ENCODE measurements around the gene ZNF593. TPM values are rescaled to one million over a fixed set of nuclear protein-coding genes. Genes with fewer than 3 reads are reported as not detected.

Gene ZNF593
- total and polyA plus RNA-seq, 2 of the 13 experiments (the other 11 are each of a cell fraction or from before 2014, with no cell fraction given), result 37.3 to 55.8 TPM

DNA sequence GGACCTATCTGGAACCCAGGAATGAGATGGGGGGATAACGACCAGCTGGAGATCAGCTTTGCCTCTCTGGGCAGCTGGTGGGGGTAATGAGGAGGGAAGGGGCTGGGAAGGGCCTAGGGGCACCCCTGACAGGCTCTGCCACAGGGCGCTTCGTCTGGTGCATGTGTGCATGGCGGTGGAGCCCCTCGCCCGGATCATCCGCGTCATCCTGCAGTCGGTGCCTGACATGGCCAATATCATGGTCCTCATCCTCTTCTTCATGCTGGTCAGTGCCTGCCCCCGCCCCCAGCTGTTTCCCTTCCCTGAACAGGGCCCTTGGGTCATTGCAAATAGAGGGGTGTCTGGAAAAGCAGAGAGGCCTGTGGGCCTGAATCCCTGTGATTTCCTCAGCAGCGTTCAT lies 28.1 kb downstream of the ZNF593 start:
- intact Hi-C loops (cut with micrococcal nuclease; ENCODE audit: unreplicated experiment) (no loop called here), in situ Hi-C loops (cut with HindIII; ENCODE audit: extremely low pct_ligation_motif_present, low pct_unique_long_range_greater_than_20kb) (no loop called here)
- H3K79me2 ChIP-seq (ENCODE audit: insufficient read depth, low read length), result no peaks in the 10 kb centered on the region
- WGBS (ENCODE audit: low lambda C conversion rate), result 39% methylated on average over 7 of the region's 11 CpGs
- ChIA-PET CTCF (ENCODE audit: low intra/inter-chr PET ratio, low total read pairs) (no interaction called here), POLR2A (no interaction called here)
- FAIRE-seq (no peak), ATAC-seq (no peak; the same call in 2 of the 3 replicates), DNase-seq (ENCODE audit: low spot score) (no peak)
- H3K27me3 ChIP-seq (ENCODE audit: control insufficient read depth in 1 of 2, insufficient read depth in 2 of 2, low read length in 2 of 2), result peaks cover 1 to 31% of the 10 kb centered on the region in 2 experiments; a peak in 2 of 5 replicates
- H3K9ac ChIP-seq (ENCODE audit: insufficient read depth, low read depth, low read length), result no peak overlapping the region
- TF ChIP-seq HMG20A (CRISPR knock-in tag; IDR thresholded peaks at IDR 0.05; ENCODE audit: borderline replicate concordance), result no peak
- TF ChIP-seq HNRNPLL (IDR thresholded peaks at IDR 0.05; ENCODE audit: low read depth, low read length, poor library complexity, severe bottlenecking), result no peak
- TF ChIP-seq, protein P1, sequence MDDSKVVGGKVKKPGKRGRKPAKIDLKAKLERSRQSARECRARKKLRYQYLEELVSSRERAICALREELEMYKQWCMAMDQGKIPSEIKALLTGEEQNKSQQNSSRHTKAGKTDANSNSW (CRISPR knock-in tag; IDR thresholded peaks at IDR 0.05; ENCODE audit: borderline replicate concordance), result no peak
- TF ChIP-seq JUND (CRISPR knock-in tag; IDR thresholded peaks at IDR 0.05), result no peak
- TF ChIP-seq RFXANK (CRISPR knock-in tag; IDR thresholded peaks at IDR 0.05), result no peak
- TF ChIP-seq ATF7 (IDR thresholded peaks at IDR 0.05), result no peak
- no peak for TF ChIP-seq ATF7 (CRISPR knock-in tag; IDR thresholded peaks at IDR 0.05)
- no peak for TF ChIP-seq ZNF496 (CRISPR knock-in tag; IDR thresholded peaks at IDR 0.05; ENCODE audit: insufficient replicate concordance)
- TF ChIP-seq ATF1 (CRISPR knock-in tag; IDR thresholded peaks at IDR 0.05), result no peak
- TF ChIP-seq ZNF556 (CRISPR knock-in tag; IDR thresholded peaks at IDR 0.05; ENCODE audit: borderline replicate concordance), result no peak
- TF ChIP-seq ONECUT2 (CRISPR knock-in tag; IDR thresholded peaks at IDR 0.05), result no peak
- H3K9me3 ChIP-seq (ENCODE audit: low read length), result no peaks in the 10 kb centered on the region
- no peak overlapping the region for H2AFZ ChIP-seq (ENCODE audit: low read length)
- H3K4me2 ChIP-seq (ENCODE audit: low read depth, low read length), result no peak overlapping the region
- H3K36me3 ChIP-seq (replicated peaks in 1 of 2; ENCODE audit: control insufficient read depth in 1 of 2, insufficient read depth in 2 of 2, low read length in 2 of 2), result no peaks in the 10 kb centered on the region
- H3K27ac ChIP-seq (ENCODE audit: extremely low read length, insufficient read depth, low read length), result no peak overlapping the region
- H3K4me3 ChIP-seq (replicated peaks in 1 of 3; ENCODE audit: insufficient read depth in 1 of 3, low read depth in 2 of 3, low read length in 3 of 3), result no peak overlapping the region
- no peaks in the 10 kb centered on the region for H3K4me1 ChIP-seq (ENCODE audit: insufficient read depth, low read length)
- BruUV-seq (replicated peaks), result no TSS peak
- H4K20me1 ChIP-seq (ENCODE audit: insufficient read depth, low read length), result no peaks in the 10 kb centered on the region

DNA sequence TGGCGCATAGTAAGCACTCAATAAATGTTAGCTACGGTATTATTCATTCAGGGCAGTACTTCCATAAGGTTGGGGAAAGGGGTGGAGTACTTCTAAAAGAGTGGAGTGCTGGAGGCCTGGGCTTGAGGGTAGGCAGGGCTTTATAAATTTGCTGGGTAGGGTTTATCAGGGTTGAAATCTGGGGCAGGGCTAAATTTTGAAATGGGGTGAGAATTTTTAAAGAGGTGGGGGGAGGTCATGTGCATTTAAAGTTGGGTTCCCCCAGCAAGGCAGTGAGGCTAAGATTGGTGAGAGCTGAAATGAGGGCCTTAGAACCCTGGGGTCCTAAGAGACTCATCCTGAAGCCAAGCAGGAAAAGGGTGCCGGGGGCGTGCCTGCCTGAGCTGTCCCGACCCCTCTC lies 30.7 kb downstream of the ZNF593 start:
- H3K4me2 ChIP-seq (ENCODE audit: low read depth, low read length), result no peak overlapping the region
- H3K9ac ChIP-seq (ENCODE audit: insufficient read depth, low read depth, low read length), result no peak overlapping the region
- CTCF ChIA-PET (ENCODE audit: low intra/inter-chr PET ratio, low total read pairs), result no interaction called here
- H3K27me3 ChIP-seq (ENCODE audit: control insufficient read depth in 1 of 2, insufficient read depth in 2 of 2, low read length in 2 of 2), result peaks cover 3 to 31% of the 10 kb centered on the region in 2 experiments; a peak in 3 of 5 replicates
- no peak overlapping the region for H3K27ac ChIP-seq (ENCODE audit: extremely low read length, insufficient read depth, low read length)
- ATAC-seq (no peak), FAIRE-seq (no peak), DNase-seq (ENCODE audit: low spot score) (no peak)
- H3K9me3 ChIP-seq (ENCODE audit: low read length), result no peaks in the 10 kb centered on the region
- in situ Hi-C loops (cut with HindIII; ENCODE audit: extremely low pct_ligation_motif_present, low pct_unique_long_range_greater_than_20kb), result no loop called here
- no TSS peak for BruUV-seq (replicated peaks)
- H3K36me3 ChIP-seq (replicated peaks in 1 of 2; ENCODE audit: control insufficient read depth in 1 of 2, insufficient read depth in 2 of 2, low read length in 2 of 2), result no peaks in the 10 kb centered on the region
- TF ChIP-seq TEAD3 (CRISPR knock-in tag; optimal IDR thresholded peaks at IDR 0.05; ENCODE audit: borderline replicate concordance), result no peak
- TF ChIP-seq, protein P2, sequence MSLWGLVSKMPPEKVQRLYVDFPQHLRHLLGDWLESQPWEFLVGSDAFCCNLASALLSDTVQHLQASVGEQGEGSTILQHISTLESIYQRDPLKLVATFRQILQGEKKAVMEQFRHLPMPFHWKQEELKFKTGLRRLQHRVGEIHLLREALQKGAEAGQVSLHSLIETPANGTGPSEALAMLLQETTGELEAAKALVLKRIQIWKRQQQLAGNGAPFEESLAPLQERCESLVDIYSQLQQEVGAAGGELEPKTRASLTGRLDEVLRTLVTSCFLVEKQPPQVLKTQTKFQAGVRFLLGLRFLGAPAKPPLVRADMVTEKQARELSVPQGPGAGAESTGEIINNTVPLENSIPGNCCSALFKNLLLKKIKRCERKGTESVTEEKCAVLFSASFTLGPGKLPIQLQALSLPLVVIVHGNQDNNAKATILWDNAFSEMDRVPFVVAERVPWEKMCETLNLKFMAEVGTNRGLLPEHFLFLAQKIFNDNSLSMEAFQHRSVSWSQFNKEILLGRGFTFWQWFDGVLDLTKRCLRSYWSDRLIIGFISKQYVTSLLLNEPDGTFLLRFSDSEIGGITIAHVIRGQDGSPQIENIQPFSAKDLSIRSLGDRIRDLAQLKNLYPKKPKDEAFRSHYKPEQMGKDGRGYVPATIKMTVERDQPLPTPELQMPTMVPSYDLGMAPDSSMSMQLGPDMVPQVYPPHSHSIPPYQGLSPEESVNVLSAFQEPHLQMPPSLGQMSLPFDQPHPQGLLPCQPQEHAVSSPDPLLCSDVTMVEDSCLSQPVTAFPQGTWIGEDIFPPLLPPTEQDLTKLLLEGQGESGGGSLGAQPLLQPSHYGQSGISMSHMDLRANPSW (CRISPR knock-in tag; IDR thresholded peaks at IDR 0.05; ENCODE audit: borderline replicate concordance), result no peak
- no peak overlapping the region for H3K4me3 ChIP-seq (replicated peaks in 1 of 3; ENCODE audit: insufficient read depth in 1 of 3, low read depth in 2 of 3, low read length in 3 of 3)
- H4K20me1 ChIP-seq (ENCODE audit: insufficient read depth, low read length), result no peaks in the 10 kb centered on the region
- intact Hi-C loops (cut with micrococcal nuclease; ENCODE audit: unreplicated experiment), result no loop called here
- H2AFZ ChIP-seq (ENCODE audit: low read length), result no peak overlapping the region
- H3K79me2 ChIP-seq (ENCODE audit: insufficient read depth, low read length), result no peaks in the 10 kb centered on the region
- H3K4me1 ChIP-seq (ENCODE audit: insufficient read depth, low read length), result no peaks in the 10 kb centered on the region
- POLR2A ChIA-PET, result no interaction called here
- WGBS (ENCODE audit: low lambda C conversion rate), result 9% methylated on average over 4 of the region's 5 CpGs
